Measurements from ENCODE around the gene NT5M.

NT5M gene

GRCh38 chr17:17354560-17355349, 51.6 kb downstream of the NT5M start:
- peak; percentile 58 to 67 for DNase-seq (ENCODE audit: low read depth in 1 of 2, low spot score in 1 of 2)

- no peak for DNase-seq (ENCODE audit: low read depth in 1 of 2, low spot score in 1 of 2)
Measured at GRCh38 chr17:17355426-17355825, 52.3 kb downstream of the NT5M start.

GRCh38 chr17:17356149-17356930, 53.2 kb downstream of the NT5M start:
- DNase-seq (ENCODE audit: low read depth in 1 of 2, low spot score in 1 of 2) = peak; percentile 41 to 53

GRCh38 chr17:17356931-17357270, 53.7 kb downstream of the NT5M start:
- no peak for DNase-seq (ENCODE audit: low read depth in 1 of 2, low spot score in 1 of 2)

- DNase-seq (ENCODE audit: low read depth in 1 of 2, low spot score in 1 of 2) = no peak
Measured at GRCh38 chr17:17358060-17358751, 55.0 kb downstream of the NT5M start.

- no peak for DNase-seq (ENCODE audit: low read depth in 1 of 2, low spot score in 1 of 2)
Measured at GRCh38 chr17:17358866-17359265, 55.7 kb downstream of the NT5M start.

GRCh38 chr17:17359271-17359670, 56.1 kb downstream of the NT5M start:
- DNase-seq (ENCODE audit: low read depth in 1 of 2, low spot score in 1 of 2) = no peak

- no peak for DNase-seq (ENCODE audit: low read depth in 1 of 2, low spot score in 1 of 2)
Measured at GRCh38 chr17:17360087-17360730, 57.0 kb downstream of the NT5M start.

- DNase-seq (ENCODE audit: low read depth in 1 of 2, low spot score in 1 of 2) = no peak
Measured at GRCh38 chr17:17361543-17361866, 58.3 kb downstream of the NT5M start.

- no peak for DNase-seq (ENCODE audit: low read depth in 1 of 2, low spot score in 1 of 2)
Measured at GRCh38 chr17:17361867-17362539, 58.8 kb downstream of the NT5M start.

- DNase-seq (ENCODE audit: low read depth in 1 of 2, low spot score in 1 of 2) = no peak
Measured at GRCh38 chr17:17362540-17362930, 59.4 kb downstream of the NT5M start.

GRCh38 chr17:17363638-17364337, 60.6 kb downstream of the NT5M start:
- DNase-seq (ENCODE audit: low read depth in 1 of 2, low spot score in 1 of 2) = no peak

GRCh38 chr17:17364338-17364667, 61.1 kb downstream of the NT5M start:
- no peak for DNase-seq (ENCODE audit: low read depth in 1 of 2, low spot score in 1 of 2)

- no peak for DNase-seq (ENCODE audit: low read depth in 1 of 2, low spot score in 1 of 2)
Measured at GRCh38 chr17:17365476-17366110, 62.4 kb downstream of the NT5M start.

GRCh38 chr17:17366235-17366634, 63.1 kb downstream of the NT5M start:
- DNase-seq (ENCODE audit: low read depth in 1 of 2, low spot score in 1 of 2) = no peak

- no peak for DNase-seq (ENCODE audit: low read depth in 1 of 2, low spot score in 1 of 2)
Measured at GRCh38 chr17:17366941-17367875, 64.0 kb downstream of the NT5M start.

- no peak for DNase-seq (ENCODE audit: low read depth in 1 of 2, low spot score in 1 of 2)
Measured at GRCh38 chr17:17367931-17368330, 64.8 kb downstream of the NT5M start.

GRCh38 chr17:17370711-17371110, 67.5 kb downstream of the NT5M start:
- no peak for DNase-seq (ENCODE audit: low read depth in 1 of 2, low spot score in 1 of 2)

All from activated CD4-positive, alpha-beta T cell treated with anti-CD3 and anti-CD28 coated beads, Interleukin-2, amount 50 U/mL, for 24 hours (primary cell).